HEK293T (cell line): Measurements from ENCODE around the gene ITPKA.

Source experiments
- CTCF ChIA-PET: fragments of 350-600 bp; formaldehyde crosslinking; extraction: SDS; loops from one replicate; lab custom pipeline; 2021; ENCODE audit warnings: antibody characterized with exemption, inconsistent platforms; lab: Yijun Ruan, JAX
- POLR2A ChIA-PET: fragments of 350-600 bp; formaldehyde crosslinking; extraction: SDS; loops from one replicate; lab custom pipeline; 2020; ENCODE audit warnings: antibody characterized with exemption, inconsistent platforms; lab: Yijun Ruan, JAX
- DNase-seq: peaks from one replicate; pipeline ENCODE4 v3.0.0; 2012; ENCODE audit warnings: mixed read lengths; ENCODE audit errors: extremely low spot score
- ARNT ChIP-seq: fragments of 450-650 bp; IDR thresholded peaks from 2 replicates; pipeline ENCODE4 v1.6.1; 2017; ENCODE audit warnings: mild to moderate bottlenecking
- BHLHE40 ChIP-seq: fragments of 450-650 bp; IDR thresholded peaks from 2 replicates; pipeline ENCODE4 v1.6.1; 2016; ENCODE audit warnings: mild to moderate bottlenecking, moderate library complexity, borderline replicate concordance
- CTBP1 ChIP-seq: fragments of 450-650 bp; IDR thresholded peaks from 2 replicates; pipeline ENCODE4 v1.6.1; 2016; ENCODE audit warnings: borderline replicate concordance
- ELF4 ChIP-seq: fragments of 450-650 bp; IDR thresholded peaks from 2 replicates; pipeline ENCODE4 v1.6.1; 2017; ENCODE audit warnings: antibody characterized with exemption
- FOXA1 ChIP-seq: fragments of 450-650 bp; IDR thresholded peaks from 2 replicates; pipeline ENCODE4 v1.6.1; 2016; ENCODE audit warnings: mild to moderate bottlenecking
- FOXK2 ChIP-seq: fragments of 450-650 bp; IDR thresholded peaks from 2 replicates; pipeline ENCODE4 v1.6.1; 2016; ENCODE audit warnings: mild to moderate bottlenecking
- FOXM1 ChIP-seq: fragments of 450-650 bp; IDR thresholded peaks from 2 replicates; pipeline ENCODE4 v1.6.1; 2017; ENCODE audit warnings: mild to moderate bottlenecking, borderline replicate concordance
- HDGF ChIP-seq: fragments of 450-650 bp; IDR thresholded peaks from 2 replicates; pipeline ENCODE4 v1.6.1; 2017; ENCODE audit warnings: antibody characterized with exemption, borderline replicate concordance
- L3MBTL2 ChIP-seq: fragments of 450-650 bp; conservative IDR thresholded peaks from 2 replicates; pipeline ENCODE4 v1.6.1; 2016; ENCODE audit warnings: mild to moderate bottlenecking
- LEF1 ChIP-seq: fragments of 450-650 bp; IDR thresholded peaks from 2 replicates; pipeline ENCODE4 v1.6.1; 2017; ENCODE audit warnings: mild to moderate bottlenecking, borderline replicate concordance
- NFRKB ChIP-seq: fragments of 450-650 bp; IDR thresholded peaks from 2 replicates; pipeline ENCODE4 v1.6.1; 2016; ENCODE audit warnings: mild to moderate bottlenecking, moderate library complexity
- SP1 ChIP-seq: fragments of 450-650 bp; IDR thresholded peaks from 2 replicates; pipeline ENCODE4 v1.6.1; 2017
- SUZ12 ChIP-seq: fragments of 450-650 bp; IDR thresholded peaks from 2 replicates; pipeline ENCODE4 v1.6.1; 2016; ENCODE audit warnings: mild to moderate bottlenecking
- TARDBP ChIP-seq: fragments of 450-650 bp; IDR thresholded peaks from 2 replicates; pipeline ENCODE4 v1.6.1; 2016
- ZNF384 ChIP-seq: fragments of 450-650 bp; IDR thresholded peaks from 2 replicates; pipeline ENCODE4 v1.6.1; 2016
- TF ChIP-seq, protein P1 (sequence below): fragments of 450-650 bp; IDR thresholded peaks from 2 replicates; pipeline ENCODE4 v1.6.1; 2016

ITPKA gene

DNA sequence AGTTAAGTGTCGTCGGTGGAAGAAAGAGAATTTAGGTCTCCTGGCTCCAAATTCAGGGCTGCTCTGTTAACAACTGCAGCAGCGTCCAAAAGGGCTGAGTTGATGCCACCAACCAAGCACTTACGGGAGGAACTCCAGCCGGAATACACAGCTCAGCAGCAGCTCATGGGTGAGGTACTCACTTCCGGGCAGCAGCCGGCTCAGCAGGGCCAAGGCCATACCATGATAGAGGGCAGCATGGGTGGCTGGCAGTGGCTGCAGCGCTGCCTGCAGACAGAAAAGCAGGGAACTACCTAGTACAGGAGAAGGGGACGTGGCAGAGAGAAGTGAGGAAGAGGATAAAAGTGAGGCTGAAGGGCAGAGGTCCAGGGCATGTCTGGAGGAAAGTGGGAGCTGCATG, 27.9 kb downstream of the ITPKA start:
- ChIA-PET POLR2A (no interaction called here), CTCF (no interaction called here)
- DNase-seq: no peak
- TF ChIP-seq ZNF384 (no peak), L3MBTL2 (no peak), SUZ12 (no peak), BHLHE40 (no peak), TARDBP (no peak)
- TF ChIP-seq, protein P1, sequence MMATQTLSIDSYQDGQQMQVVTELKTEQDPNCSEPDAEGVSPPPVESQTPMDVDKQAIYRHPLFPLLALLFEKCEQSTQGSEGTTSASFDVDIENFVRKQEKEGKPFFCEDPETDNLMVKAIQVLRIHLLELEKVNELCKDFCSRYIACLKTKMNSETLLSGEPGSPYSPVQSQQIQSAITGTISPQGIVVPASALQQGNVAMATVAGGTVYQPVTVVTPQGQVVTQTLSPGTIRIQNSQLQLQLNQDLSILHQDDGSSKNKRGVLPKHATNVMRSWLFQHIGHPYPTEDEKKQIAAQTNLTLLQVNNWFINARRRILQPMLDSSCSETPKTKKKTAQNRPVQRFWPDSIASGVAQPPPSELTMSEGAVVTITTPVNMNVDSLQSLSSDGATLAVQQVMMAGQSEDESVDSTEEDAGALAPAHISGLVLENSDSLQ: no peak

DNA sequence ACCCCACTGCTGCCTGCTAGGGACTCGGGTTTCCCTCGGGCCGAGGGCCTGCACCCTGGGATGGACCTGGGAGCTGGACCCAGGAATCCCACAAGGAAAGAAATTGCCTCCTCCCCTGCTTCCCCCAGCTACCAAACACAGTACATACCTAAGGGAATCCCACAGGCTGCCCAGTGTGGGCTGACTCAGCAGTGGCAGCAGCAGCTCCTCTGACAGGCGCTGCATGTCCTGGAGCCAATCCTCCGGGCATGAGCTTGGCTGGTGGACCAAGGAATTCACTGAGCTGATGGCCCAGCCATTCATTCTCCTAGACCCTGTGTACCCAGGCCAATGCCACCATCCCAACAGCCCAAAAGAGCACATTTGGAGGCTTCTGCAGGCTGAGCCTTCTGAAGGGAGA, 29.4 kb downstream of the ITPKA start:
- no peak for DNase-seq
- TF ChIP-seq FOXK2 (no peak), BHLHE40 (no peak), NFRKB (no peak), FOXM1 (no peak), SUZ12 (no peak), HDGF (no peak), ARNT (no peak), LEF1 (no peak), ELF4 (no peak), TARDBP (no peak), SP1 (no peak), L3MBTL2 (no peak), CTBP1 (no peak), FOXA1 (no peak), ZNF384 (no peak)
- TF ChIP-seq, protein P1: no peak
- ChIA-PET CTCF (interaction anchor here (0.5 kb wide), 1 partner anchor 18 kb away, joined by 3 read pairs; no protein-coding TSS in a partner anchor), POLR2A (no interaction called here)

DNA sequence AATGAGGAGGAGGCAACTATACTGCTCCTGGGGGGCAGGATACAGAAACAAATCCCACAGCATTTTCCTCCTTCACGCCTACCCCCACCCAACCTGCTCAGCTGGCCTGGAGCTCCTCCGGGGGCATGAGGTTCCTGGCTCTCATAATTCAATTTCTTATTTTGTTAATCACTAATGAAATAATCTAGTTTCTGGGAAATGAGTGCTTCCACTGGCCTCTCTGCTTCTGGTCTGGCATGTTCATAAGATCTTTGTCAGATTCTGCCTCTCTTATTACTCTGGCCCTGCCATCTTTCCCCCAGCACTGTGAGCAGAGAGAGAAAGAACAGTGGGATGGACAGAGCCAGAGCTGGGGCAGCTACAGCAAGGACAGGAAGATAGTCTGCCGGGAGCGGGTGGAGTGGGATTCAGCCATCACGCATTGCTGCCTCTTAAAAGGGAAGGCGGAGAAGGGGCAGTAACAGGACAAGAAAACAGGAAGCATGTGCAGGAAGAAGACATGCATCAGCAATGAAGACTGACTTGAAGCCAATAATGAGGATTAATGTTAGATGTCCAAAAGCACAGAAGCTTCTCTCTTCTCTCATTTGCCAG, 36.8 kb downstream of the ITPKA start:
- CTCF ChIA-PET: no interaction called here
- POLR2A ChIA-PET: no interaction called here
- TF ChIP-seq, protein P1: no peak
- TF ChIP-seq FOXM1: no peak
- no peak for DNase-seq

DNA sequence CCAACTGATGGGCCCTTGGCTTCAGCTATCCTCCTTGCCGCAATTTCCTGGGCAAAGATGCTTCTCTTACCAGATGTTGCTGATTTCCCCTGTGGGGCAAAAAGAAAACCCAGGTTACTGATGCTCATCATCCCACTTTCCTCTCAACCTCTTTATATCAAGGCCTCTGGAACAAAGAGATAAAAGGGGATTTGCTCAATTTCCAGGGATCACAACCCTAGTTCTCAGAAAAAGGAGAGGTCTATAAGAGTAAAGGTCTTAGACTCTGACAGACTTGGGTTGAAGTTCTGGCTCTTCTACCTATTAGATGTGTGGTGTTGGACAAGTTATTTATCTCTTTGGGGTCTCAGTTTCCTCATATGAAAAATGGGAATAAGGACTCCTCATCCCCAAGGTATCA, 41.9 kb downstream of the ITPKA start:
- TF ChIP-seq FOXA1 (no peak), HDGF (no peak), L3MBTL2 (no peak), LEF1 (no peak), NFRKB (no peak), BHLHE40 (no peak), ELF4 (no peak), SP1 (no peak), TARDBP (no peak), CTBP1 (no peak), ARNT (no peak), SUZ12 (no peak), FOXM1 (no peak), FOXK2 (no peak)
- TF ChIP-seq, protein P1: no peak
- no peak for DNase-seq
- POLR2A ChIA-PET: no interaction called here
- CTCF ChIA-PET: no interaction called here

DNA sequence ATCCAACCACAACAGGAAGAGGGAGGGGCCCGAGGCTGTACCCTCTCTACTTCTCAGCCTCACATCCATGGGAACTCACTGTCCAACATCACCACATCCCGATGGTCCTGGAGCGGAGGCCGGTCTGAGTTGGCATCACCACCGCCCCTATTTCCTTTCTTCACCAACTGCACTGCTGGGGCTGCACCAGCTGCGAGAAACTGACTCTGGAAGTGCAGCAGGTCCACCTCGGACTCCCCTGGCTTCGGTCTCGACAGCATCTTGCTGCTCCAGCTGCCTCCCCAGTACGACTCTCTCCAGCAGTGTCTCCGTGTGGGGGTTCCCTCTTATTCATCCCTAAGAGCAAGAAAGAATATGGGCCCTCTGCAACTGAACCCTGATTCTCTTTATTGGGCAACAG, 43.2 kb downstream of the ITPKA start:
- TF ChIP-seq LEF1: no peak
- no peak for TF ChIP-seq CTBP1
- TF ChIP-seq SUZ12: no peak
- TF ChIP-seq NFRKB: no peak
- TF ChIP-seq, protein P1: no peak
- TF ChIP-seq ARNT: no peak
- no peak for TF ChIP-seq SP1
- no peak for TF ChIP-seq BHLHE40
- no peak for TF ChIP-seq ELF4
- TF ChIP-seq HDGF: no peak
- TF ChIP-seq FOXK2: no peak
- no peak for TF ChIP-seq FOXM1
- TF ChIP-seq L3MBTL2: no peak
- no peak for TF ChIP-seq TARDBP
- TF ChIP-seq ZNF384: no peak
- no peak for TF ChIP-seq FOXA1
- no peak for DNase-seq
- POLR2A ChIA-PET: no interaction called here
- CTCF ChIA-PET: no interaction called here

DNA sequence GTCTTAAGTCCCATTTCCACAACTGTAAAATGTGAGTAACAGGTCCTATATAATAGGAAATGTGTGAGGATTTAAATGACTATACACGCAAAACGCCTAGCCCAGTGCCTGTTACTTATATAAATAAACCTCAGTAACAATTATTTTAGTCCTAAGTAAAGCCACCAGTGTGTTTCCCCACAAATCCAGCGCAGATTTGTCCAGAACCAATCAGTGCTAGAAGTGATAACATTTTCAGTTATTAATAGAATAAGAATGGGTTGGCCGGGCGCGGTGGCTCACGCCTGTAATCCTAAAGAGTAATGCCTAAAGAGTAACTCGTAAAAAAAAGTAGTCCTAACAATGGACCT, 49.8 kb downstream of the ITPKA start:
- ChIA-PET POLR2A (interaction anchor here (0.7 to 1.7 kb wide), 8 partner anchors 9 to 62 kb away, joined by 3 to 6 read pairs (median 6); no protein-coding TSS in a partner anchor), CTCF (no interaction called here)
- no peak for TF ChIP-seq ZNF384
- no peak for TF ChIP-seq ELF4
- TF ChIP-seq SP1: no peak
- no peak for TF ChIP-seq FOXK2
- TF ChIP-seq BHLHE40: no peak
- TF ChIP-seq NFRKB: no peak
- TF ChIP-seq FOXM1: no peak
- TF ChIP-seq FOXA1: no peak
- TF ChIP-seq LEF1: no peak
- TF ChIP-seq, protein P1: no peak
- TF ChIP-seq SUZ12: no peak
- no peak for TF ChIP-seq TARDBP
- no peak for TF ChIP-seq L3MBTL2
- TF ChIP-seq HDGF: no peak
- no peak for TF ChIP-seq ARNT
- no peak for TF ChIP-seq CTBP1
- no peak for DNase-seq
